Measurements from ENCODE around the gene HOXC12.

The HOXC12 gene

GRCh38 chr12:53984901-53985691 is 30.4 kb downstream of the HOXC12 start, which contains the start of gene HOXC10 (continued):
- TF ChIP-seq ZNF214 (tag by site-specific recombination; IDR thresholded peaks at IDR 0.05; ENCODE audit: borderline replicate concordance), result no peak
- 0 out of 2 replicates have a peak, but pooled peaks have one; percentile 50 for TF ChIP-seq TSHZ1 (tag by site-specific recombination; IDR thresholded peaks at IDR 0.05; ENCODE audit: borderline replicate concordance)
- TF ChIP-seq WT1 (tag by site-specific recombination; IDR thresholded peaks at IDR 0.05), result 0 out of 2 replicates have a peak, but pooled peaks have one; percentile 29
- TF ChIP-seq ZNF362 (tag by site-specific recombination; IDR thresholded peaks at IDR 0.05), result peak; percentile 45; the same call in 1 of the 2 replicates
- TF ChIP-seq, protein P1, sequence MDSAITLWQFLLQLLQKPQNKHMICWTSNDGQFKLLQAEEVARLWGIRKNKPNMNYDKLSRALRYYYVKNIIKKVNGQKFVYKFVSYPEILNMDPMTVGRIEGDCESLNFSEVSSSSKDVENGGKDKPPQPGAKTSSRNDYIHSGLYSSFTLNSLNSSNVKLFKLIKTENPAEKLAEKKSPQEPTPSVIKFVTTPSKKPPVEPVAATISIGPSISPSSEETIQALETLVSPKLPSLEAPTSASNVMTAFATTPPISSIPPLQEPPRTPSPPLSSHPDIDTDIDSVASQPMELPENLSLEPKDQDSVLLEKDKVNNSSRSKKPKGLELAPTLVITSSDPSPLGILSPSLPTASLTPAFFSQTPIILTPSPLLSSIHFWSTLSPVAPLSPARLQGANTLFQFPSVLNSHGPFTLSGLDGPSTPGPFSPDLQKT (IDR thresholded peaks at IDR 0.05; ENCODE audit: borderline replicate concordance, low read depth, low read length), result no peak
- no peak for TF ChIP-seq GFI1B (tag by site-specific recombination; IDR thresholded peaks at IDR 0.05)
- TF ChIP-seq OSR2 (tag by site-specific recombination; IDR thresholded peaks at IDR 0.05), result no peak
- TF ChIP-seq FEZF1 (tag by site-specific recombination; IDR thresholded peaks at IDR 0.05), result no peak
- TF ChIP-seq ZNF777 (tag by site-specific recombination; IDR thresholded peaks at IDR 0.05; ENCODE audit: borderline replicate concordance), result no peak
- TF ChIP-seq ZNF561 (tag by site-specific recombination; IDR thresholded peaks at IDR 0.05; ENCODE audit: borderline replicate concordance), result no peak
- no peak for TF ChIP-seq ZNF184 (tag by site-specific recombination; IDR thresholded peaks at IDR 0.05)
- no peak for TF ChIP-seq ZNF112 (tag by site-specific recombination; IDR thresholded peaks at IDR 0.05)
- TF ChIP-seq ZSCAN16 (tag by site-specific recombination; IDR thresholded peaks at IDR 0.05), result no peak
- no peak for TF ChIP-seq ZNF558 (tag by site-specific recombination; IDR thresholded peaks at IDR 0.05)
- TF ChIP-seq RBAK (tag by site-specific recombination; IDR thresholded peaks at IDR 0.05), result no peak
- TF ChIP-seq ZNF23 (tag by site-specific recombination; IDR thresholded peaks at IDR 0.05; ENCODE audit: borderline replicate concordance), result no peak
- peak; percentile 11; the same call in 1 of the 2 replicates for TF ChIP-seq ZNF341 (tag by site-specific recombination; IDR thresholded peaks at IDR 0.05; ENCODE audit: low read depth)

DNA sequence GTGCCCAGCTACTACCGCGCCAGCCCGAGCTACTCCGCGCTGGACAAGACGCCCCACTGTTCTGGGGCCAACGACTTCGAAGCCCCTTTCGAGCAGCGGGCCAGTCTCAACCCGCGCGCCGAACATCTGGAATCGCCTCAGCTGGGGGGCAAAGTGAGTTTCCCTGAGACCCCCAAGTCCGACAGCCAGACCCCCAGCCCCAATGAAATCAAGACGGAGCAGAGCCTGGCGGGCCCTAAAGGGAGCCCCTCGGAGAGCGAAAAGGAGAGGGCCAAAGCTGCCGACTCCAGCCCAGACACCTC is 30.9 kb downstream of the HOXC12 start:
- Histone ChIP-seq H3K36me3 (ENCODE audit: control insufficient read depth in 2 of 2, insufficient read depth in 1 of 2, low read length in 2 of 2) (no peaks in the 10 kb centered on the region), H3K27ac (ENCODE audit: extremely low read depth, low read depth, low read length) (peak overlapping the region; percentile 90), H3K9me3 (ENCODE audit: control insufficient read depth, insufficient read depth, low read depth, low read length) (no peaks in the 10 kb centered on the region), H3K4me3 (ENCODE audit: low read depth, low read length) (peak overlapping the region; percentile 31), H3K4me1 (ENCODE audit: control insufficient read depth, insufficient read depth, low read length) (peaks cover 30% of the 10 kb centered on the region)
- TF ChIP-seq GLIS2 (tag by site-specific recombination; IDR thresholded peaks at IDR 0.05) (peak; percentile 69), ZNF768 (tag by site-specific recombination; IDR thresholded peaks at IDR 0.05) (no peak), SCRT2 (tag by site-specific recombination; IDR thresholded peaks at IDR 0.05) (peak; percentile 6; the same call in 1 of the 2 replicates), ZIC2 (tag by site-specific recombination; IDR thresholded peaks at IDR 0.05) (no peak), ZNF174 (tag by site-specific recombination; IDR thresholded peaks at IDR 0.05) (no peak)
- ChIA-PET CTCF (interaction anchor here (0.8 to 5.8 kb wide), 18 partner anchors 13 to 408 kb away, joined by 3 to 88 read pairs (median 6); partner anchors contain the start of genes HOXC8, HOXC9 and SMUG1), POLR2A (interaction anchor here (1.2 to 2.5 kb wide), 3 partner anchors 10 to 47 kb away, joined by 4 to 16 read pairs (median 6); partner anchors contain the start of genes HOXC13 and HOXC9)

All from HEK293 (cell line).